Sigmoid colon (tissue), 4 donors: ENCODE measurements around the gene SLC44A5.

Experiments used
- CTCF ChIP-seq, 4 experiments: fragments of 450-650 bp in 3 of 4; fragments of 200-600 bp in 1 of 4; IDR thresholded peaks; one replicate each; pipeline ENCODE4 v1.5.1; 2016 to 2019; ENCODE audit warnings: antibody characterized with exemption in 4 of 4, mild to moderate bottlenecking in 3 of 4, moderate library complexity in 2 of 4
- EP300 ChIP-seq, 4 donors: sonication (generic); formaldehyde crosslinking; IDR thresholded peaks; one replicate each; pipeline ENCODE4 v1.6.1; 2017; ENCODE audit warnings: antibody characterized with exemption in 4 of 4
- POLR2A ChIP-seq, 2 donors: fragments of 450-650 bp; IDR thresholded peaks; one replicate each; pipeline ENCODE4 v1.6.1; 2016; ENCODE audit warnings: antibody characterized with exemption in 2 of 2, mild to moderate bottlenecking in 2 of 2, moderate library complexity in 2 of 2
- POLR2AphosphoS5 ChIP-seq, 4 donors: sonication (generic); formaldehyde crosslinking; IDR thresholded peaks; one replicate each; pipeline ENCODE4 v1.6.1; 2017; ENCODE audit warnings: antibody characterized with exemption in 4 of 4

GRCh38 chr1:75548721-75549480, 62.0 kb downstream of the SLC44A5 start:
- TF ChIP-seq CTCF (IDR thresholded peaks at IDR 0.05) (no peak), POLR2AphosphoS5 (IDR thresholded peaks at IDR 0.05) (no peak), POLR2A (IDR thresholded peaks at IDR 0.05) (no peak), EP300 (IDR thresholded peaks at IDR 0.05) (no peak)
